GM23248 (cell line): ENCODE data around the gene AP1S3.

Source experiments
- EZH2 ChIP-seq: fragments of 200-600 bp; sonication (generic); IDR thresholded peaks from 2 replicates; pipeline ENCODE4 v1.6.1; 2018; ENCODE audit warnings: antibody characterized with exemption, mild to moderate bottlenecking; ENCODE audit not compliant: insufficient read depth, poor library complexity, severe bottlenecking
- EZH2phosphoT487 ChIP-seq: fragments of 200-600 bp; sonication (generic); IDR thresholded peaks from 2 replicates; pipeline ENCODE4 v1.6.1; 2018; ENCODE audit warnings: antibody characterized with exemption, moderate library complexity, mild to moderate bottlenecking, low read depth; ENCODE audit not compliant: insufficient read depth

DNA sequence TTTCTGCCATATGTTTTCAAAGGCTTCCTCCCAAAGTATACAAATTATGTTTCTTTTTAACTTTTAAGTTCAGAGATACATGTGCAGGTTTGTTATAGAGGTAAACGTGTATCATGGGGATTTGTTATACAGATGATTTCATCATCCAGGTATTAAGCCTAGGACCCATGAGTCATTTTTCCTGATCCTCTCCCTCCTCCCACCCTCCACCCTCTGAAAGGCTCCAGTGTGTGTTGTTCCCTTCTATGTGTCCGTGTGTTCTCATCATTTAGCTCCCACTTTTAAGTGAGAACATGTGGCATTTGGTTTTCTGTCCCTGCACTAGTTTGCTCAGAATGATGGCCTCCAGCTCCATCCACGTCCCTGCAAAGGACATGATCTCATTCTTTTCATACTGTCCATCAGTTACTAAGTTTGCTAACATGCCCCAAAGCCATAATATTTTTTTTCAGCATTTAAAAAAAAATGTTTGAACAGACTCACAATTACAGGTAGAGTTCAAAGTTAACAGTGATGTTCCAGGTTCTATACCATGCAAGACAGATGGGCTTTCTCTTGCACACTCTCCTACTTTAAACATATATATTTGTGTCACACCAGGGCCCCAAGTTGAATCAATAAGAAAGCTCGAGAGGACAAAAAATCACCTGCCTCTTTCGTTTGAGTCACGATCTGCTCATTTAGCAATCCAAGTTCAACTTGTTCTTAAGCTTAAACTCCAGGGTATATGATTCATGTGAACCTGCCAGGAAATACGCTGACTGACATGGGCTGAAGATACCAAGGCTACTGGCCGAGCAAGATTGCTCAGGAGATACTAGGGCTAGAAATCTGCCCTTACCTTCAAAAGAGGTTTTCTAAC lies 77.6 kb downstream of the AP1S3 start:
- no peak for TF ChIP-seq EZH2phosphoT487
- no peak for TF ChIP-seq EZH2
